Osteoblast (primary cell): ENCODE measurements around the gene CSNK2A2. TPM values are rescaled to one million over a fixed set of nuclear protein-coding genes. Genes with fewer than 3 reads are reported as not detected.

Experiments
- DNase-seq: peaks from one replicate; pipeline ENCODE4 v3.0.0; 2011; ENCODE audit warnings: low spot score, mixed read lengths; ENCODE audit not compliant: insufficient read length; ENCODE audit errors: missing footprints
- H2AFZ ChIP-seq: 2 replicates; pipeline ENCODE4 v1.6.0; 2011; ENCODE audit warnings: mild to moderate bottlenecking, low read length
- H3K27ac ChIP-seq: 2 replicates; pipeline ENCODE4 v1.5.1; 2011; ENCODE audit warnings: mild to moderate bottlenecking, low read depth, low read length, moderate library complexity
- H3K27me3 ChIP-seq: 2 replicates; pipeline ENCODE4 v1.6.0; 2012; ENCODE audit warnings: mild to moderate bottlenecking, control low read depth, inconsistent platforms, low read length, moderate library complexity; ENCODE audit not compliant: insufficient read depth
- H3K36me3 ChIP-seq: 2 replicates; pipeline ENCODE4 v1.5.1; 2011; ENCODE audit warnings: mild to moderate bottlenecking, low read length, control low read depth, moderate library complexity; ENCODE audit not compliant: insufficient read depth
- H3K4me1 ChIP-seq: 2 replicates; pipeline ENCODE4 v1.5.1; 2011; ENCODE audit warnings: mild to moderate bottlenecking, low read length, control low read depth, moderate library complexity; ENCODE audit not compliant: insufficient read depth
- H3K4me2 ChIP-seq: 2 replicates; pipeline ENCODE4 v1.6.0; 2011; ENCODE audit warnings: mild to moderate bottlenecking, low read length; ENCODE audit not compliant: insufficient read depth
- H3K4me3 ChIP-seq: fragments of 200-600 bp; sonication (generic); 3 replicates; pipeline ENCODE4 v1.5.1; 2012; ENCODE audit warnings: mild to moderate bottlenecking, low read length, inconsistent platforms; ENCODE audit not compliant: insufficient read depth
- H3K79me2 ChIP-seq: 2 replicates; pipeline ENCODE4 v1.6.0; 2012; ENCODE audit warnings: mild to moderate bottlenecking, low read length, control low read depth, inconsistent platforms; ENCODE audit not compliant: insufficient read depth
- H3K9me3 ChIP-seq: 2 replicates; pipeline ENCODE4 v1.5.1; 2011; ENCODE audit warnings: low read depth, low read length, control low read depth
- H4K20me1 ChIP-seq: 2 replicates; pipeline ENCODE4 v1.6.0; 2012; ENCODE audit warnings: mild to moderate bottlenecking, low read length, control low read depth; ENCODE audit not compliant: insufficient read depth
- total RNA-seq: library from RNA; depleted of rRNA; stranded (reverse); fragments of >200 nt; gene quantifications from 2 replicates; pipeline ENCODE4 v1.2.3, GENCODE V29; 2012
- TF ChIP-seq, protein P1 (sequence below): IDR thresholded peaks from 2 replicates; pipeline ENCODE4 v1.5.1; 2011; ENCODE audit warnings: mild to moderate bottlenecking, low read depth, low read length, moderate library complexity; ENCODE audit errors: extremely low read depth

CSNK2A2 gene
- total RNA-seq, 1 donor: 40.5 TPM

DNA sequence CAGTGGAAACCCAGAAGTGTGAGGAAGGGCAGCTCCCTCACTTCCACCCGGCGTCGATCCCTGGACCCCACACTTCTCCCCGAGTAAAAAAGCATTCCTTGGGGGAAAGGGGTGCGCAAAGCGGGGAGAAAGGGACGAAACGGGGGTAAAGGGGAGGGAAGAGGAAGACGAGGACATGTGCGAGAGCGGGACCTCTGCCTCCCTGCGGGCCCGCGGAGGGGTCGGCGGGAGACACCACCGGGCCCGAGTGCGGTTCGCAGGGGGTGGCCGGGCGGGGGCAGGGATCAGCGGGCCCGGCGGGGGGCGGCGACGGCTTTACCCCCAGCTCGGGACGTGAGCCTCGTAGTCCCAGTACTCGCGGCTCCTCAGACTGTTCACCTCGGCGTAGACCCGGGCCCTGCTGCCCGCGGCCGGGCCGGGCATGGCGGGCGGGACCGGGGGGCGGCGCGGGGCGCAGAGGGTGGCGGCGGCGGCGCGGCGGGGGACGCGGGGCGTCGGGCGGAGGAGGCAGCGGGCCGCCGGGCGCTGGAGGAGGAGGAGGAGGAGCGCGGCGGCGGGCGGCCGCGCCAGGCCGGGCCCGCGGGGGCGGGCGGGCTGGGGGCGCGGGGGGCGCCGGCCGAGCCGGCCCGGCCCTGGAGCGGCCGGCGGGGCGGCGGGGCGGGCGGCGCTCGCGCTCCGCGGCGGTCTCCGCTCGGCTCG, 443 bp downstream of the CSNK2A2 start:
- Histone ChIP-seq H3K4me2 (peak overlapping the region; percentile 85), H3K27ac (peak overlapping the region; percentile 13), H3K27me3 (peaks cover 7% of the 10 kb centered on the region), H2AFZ (peak overlapping the region; percentile 45), H3K4me1 (peaks cover 12% of the 10 kb centered on the region), H3K4me3 (peak overlapping the region; percentile 76), H3K9me3 (no peaks in the 10 kb centered on the region), H3K79me2 (peaks cover 49% of the 10 kb centered on the region), H3K36me3 (peaks cover 34% of the 10 kb centered on the region), H4K20me1 (peaks cover 14% of the 10 kb centered on the region)
- TF ChIP-seq, protein P1, sequence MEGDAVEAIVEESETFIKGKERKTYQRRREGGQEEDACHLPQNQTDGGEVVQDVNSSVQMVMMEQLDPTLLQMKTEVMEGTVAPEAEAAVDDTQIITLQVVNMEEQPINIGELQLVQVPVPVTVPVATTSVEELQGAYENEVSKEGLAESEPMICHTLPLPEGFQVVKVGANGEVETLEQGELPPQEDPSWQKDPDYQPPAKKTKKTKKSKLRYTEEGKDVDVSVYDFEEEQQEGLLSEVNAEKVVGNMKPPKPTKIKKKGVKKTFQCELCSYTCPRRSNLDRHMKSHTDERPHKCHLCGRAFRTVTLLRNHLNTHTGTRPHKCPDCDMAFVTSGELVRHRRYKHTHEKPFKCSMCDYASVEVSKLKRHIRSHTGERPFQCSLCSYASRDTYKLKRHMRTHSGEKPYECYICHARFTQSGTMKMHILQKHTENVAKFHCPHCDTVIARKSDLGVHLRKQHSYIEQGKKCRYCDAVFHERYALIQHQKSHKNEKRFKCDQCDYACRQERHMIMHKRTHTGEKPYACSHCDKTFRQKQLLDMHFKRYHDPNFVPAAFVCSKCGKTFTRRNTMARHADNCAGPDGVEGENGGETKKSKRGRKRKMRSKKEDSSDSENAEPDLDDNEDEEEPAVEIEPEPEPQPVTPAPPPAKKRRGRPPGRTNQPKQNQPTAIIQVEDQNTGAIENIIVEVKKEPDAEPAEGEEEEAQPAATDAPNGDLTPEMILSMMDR: no peak
- DNase-seq: peak; percentile 91

DNA sequence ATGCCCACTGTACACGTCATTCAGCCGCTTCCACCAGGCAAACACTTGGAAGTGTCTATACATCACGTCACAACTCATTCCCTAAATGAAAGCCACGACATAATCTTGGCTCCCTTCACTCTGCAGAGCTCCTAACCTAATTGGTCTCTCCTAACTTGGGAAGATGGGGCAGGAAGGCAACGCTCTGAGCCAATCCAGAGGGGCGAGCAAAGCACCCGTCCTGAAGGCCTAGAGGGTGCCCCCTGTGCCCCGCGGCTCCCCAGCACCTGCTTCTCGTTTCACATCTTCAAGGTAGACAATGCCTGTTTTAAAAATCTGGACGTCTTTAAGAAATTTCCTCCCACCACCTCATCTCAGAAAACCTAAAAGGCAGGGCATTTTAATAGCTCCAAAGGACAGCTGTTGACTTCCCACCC, 1.0 kb downstream of the CSNK2A2 start:
- H3K9me3 ChIP-seq: no peaks in the 10 kb centered on the region
- H3K27me3 ChIP-seq: peaks cover 7% of the 10 kb centered on the region
- peak; percentile 92 for DNase-seq
- peaks cover 54% of the 10 kb centered on the region for H3K79me2 ChIP-seq
- H3K4me1 ChIP-seq: peaks cover 12% of the 10 kb centered on the region
- peak overlapping the region; percentile 13 for H3K27ac ChIP-seq
- peaks cover 15% of the 10 kb centered on the region for H4K20me1 ChIP-seq
- peak overlapping the region; percentile 76 for H3K4me3 ChIP-seq
- H3K36me3 ChIP-seq: peaks cover 40% of the 10 kb centered on the region
- TF ChIP-seq, protein P1: no peak
- peak overlapping the region; percentile 85 for H3K4me2 ChIP-seq
- H2AFZ ChIP-seq: peak overlapping the region; percentile 45

DNA sequence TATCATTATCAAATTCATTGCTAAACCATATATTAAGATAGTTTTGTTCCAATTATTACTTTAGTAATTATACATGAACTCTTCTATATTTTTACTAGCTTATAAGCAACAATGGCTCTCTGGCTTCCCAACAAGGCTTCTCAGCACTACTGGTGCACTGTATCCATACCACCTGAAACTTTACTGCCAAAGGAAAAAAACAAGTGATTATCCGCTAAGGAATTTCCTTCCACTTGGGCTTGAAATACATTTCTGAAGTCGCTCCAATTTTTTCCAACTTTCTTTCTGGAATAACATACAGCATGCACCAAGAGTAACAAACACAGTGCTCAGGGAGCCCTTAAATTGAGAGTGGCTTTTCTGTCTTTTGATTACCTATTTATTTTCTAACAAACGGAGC, 2.1 kb downstream of the CSNK2A2 start:
- H3K36me3 ChIP-seq: peaks cover 49% of the 10 kb centered on the region

DNA sequence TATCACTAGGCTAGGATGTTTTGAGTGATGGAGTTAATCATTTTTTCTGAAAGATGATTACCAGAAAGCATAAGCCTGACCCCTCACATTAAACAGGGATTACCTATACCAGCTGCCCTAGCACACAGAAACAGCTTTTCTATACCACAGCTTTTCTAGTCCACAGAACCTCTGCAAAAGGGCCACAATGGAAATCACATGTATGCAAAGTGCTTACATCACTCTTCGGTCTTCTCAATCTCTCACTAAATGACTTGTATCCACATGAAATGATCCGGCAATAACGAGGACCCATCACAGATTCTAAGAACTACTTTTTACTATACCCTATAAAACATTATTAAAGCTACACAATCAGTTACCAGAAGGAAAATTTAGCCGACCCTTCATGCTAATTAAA, 2.6 kb downstream of the CSNK2A2 start:
- Histone ChIP-seq H3K79me2 (peaks cover 67% of the 10 kb centered on the region), H3K4me2 (no peak overlapping the region), H3K27me3 (peaks cover 7% of the 10 kb centered on the region), H3K27ac (no peak overlapping the region), H3K4me3 (no peak overlapping the region), H2AFZ (no peak overlapping the region), H3K9me3 (no peaks in the 10 kb centered on the region), H4K20me1 (peaks cover 20% of the 10 kb centered on the region), H3K4me1 (peaks cover 12% of the 10 kb centered on the region), H3K36me3 (peaks cover 49% of the 10 kb centered on the region)
- no peak for DNase-seq
- TF ChIP-seq, protein P1: no peak

More for the DNA sequence above, 2.1 kb downstream of the CSNK2A2 start:
- Histone ChIP-seq H2AFZ (no peak overlapping the region), H3K9me3 (no peaks in the 10 kb centered on the region), H3K4me2 (no peak overlapping the region), H3K27ac (no peak overlapping the region), H3K79me2 (peaks cover 63% of the 10 kb centered on the region), H3K4me3 (no peak overlapping the region), H3K4me1 (peaks cover 12% of the 10 kb centered on the region), H3K27me3 (peaks cover 7% of the 10 kb centered on the region), H4K20me1 (peaks cover 20% of the 10 kb centered on the region)
- TF ChIP-seq, protein P1: no peak
- DNase-seq: no peak
